MM.1S (cell line): ENCODE results near the gene DTX1.

Experiments used
- DNase-seq: peaks from one replicate; pipeline ENCODE4 v3.0.0-alpha.2; 2015
- H2AFZ ChIP-seq: fragments of 300-600 bp; sonication (generic); 2 replicates; pipeline ENCODE4 v1.6.0; 2016; ENCODE audit warnings: antibody characterized with exemption, low read length
- H3F3A ChIP-seq: fragments of 300-600 bp; sonication (generic); 2 replicates; pipeline ENCODE4 v1.6.1; 2016; ENCODE audit warnings: mild to moderate bottlenecking, antibody characterized with exemption, low read length, moderate library complexity, mixed read lengths; ENCODE audit not compliant: insufficient read depth
- H3K27ac ChIP-seq: fragments of 300-600 bp; sonication (generic); 2 replicates; pipeline ENCODE4 v1.5.1; 2016; ENCODE audit warnings: mild to moderate bottlenecking, low read length
- H3K27me3 ChIP-seq: fragments of 300-600 bp; sonication (generic); replicated peaks from 2 replicates; pipeline ENCODE4 v1.6.0; 2016; ENCODE audit warnings: low read length; ENCODE audit not compliant: insufficient read depth
- H3K36me3 ChIP-seq: fragments of 300-600 bp; sonication (generic); replicated peaks from 2 replicates; pipeline ENCODE4 v1.6.1; 2016; ENCODE audit warnings: mild to moderate bottlenecking, low read length, mixed read lengths; ENCODE audit not compliant: insufficient read depth
- H3K4me1 ChIP-seq: fragments of 300-600 bp; sonication (generic); 2 replicates; pipeline ENCODE4 v1.6.1; 2016; ENCODE audit warnings: low read length, mixed read lengths
- H3K4me2 ChIP-seq: fragments of 300-600 bp; sonication (generic); 2 replicates; pipeline ENCODE4 v1.6.0; 2016; ENCODE audit warnings: low read depth, low read length
- H3K4me3 ChIP-seq: fragments of 300-600 bp; sonication (generic); 2 replicates; pipeline ENCODE4 v1.5.1; 2016; ENCODE audit warnings: low read length, mixed read lengths
- H3K79me2 ChIP-seq: fragments of 300-600 bp; sonication (generic); 2 replicates; pipeline ENCODE4 v1.6.1; 2016; ENCODE audit warnings: mixed run types, low read length, mixed read lengths
- H3K9ac ChIP-seq: fragments of 300-600 bp; sonication (generic); 2 replicates; pipeline ENCODE4 v1.6.1; 2016; ENCODE audit warnings: low read length, mixed read lengths
- H3K9me2 ChIP-seq: fragments of 300-600 bp; sonication (generic); replicated peaks from 2 replicates; pipeline ENCODE4 v1.6.1; 2016; ENCODE audit warnings: mild to moderate bottlenecking, low read length, mixed read lengths; ENCODE audit not compliant: insufficient read depth
- H3K9me3 ChIP-seq: fragments of 300-600 bp; sonication (generic); replicated peaks from 2 replicates; pipeline ENCODE4 v1.6.1; 2016; ENCODE audit warnings: mild to moderate bottlenecking, low read length, mixed read lengths; ENCODE audit not compliant: insufficient read depth
- H4K20me1 ChIP-seq: fragments of 300-600 bp; sonication (generic); 2 replicates; pipeline ENCODE4 v1.6.1; 2016; ENCODE audit warnings: mild to moderate bottlenecking, low read length, moderate library complexity, mixed read lengths; ENCODE audit not compliant: insufficient read depth
- EZH2 ChIP-seq: fragments of 300-600 bp; sonication (generic); optimal IDR thresholded peaks from 2 replicates; pipeline ENCODE3; 2017; ENCODE audit warnings: low read depth, mild to moderate bottlenecking, antibody characterized with exemption, low read length, mixed read lengths
- EZH2phosphoT487 ChIP-seq: fragments of 300-600 bp; sonication (generic); IDR thresholded peaks from 2 replicates; pipeline ENCODE4 v1.6.1; 2018; ENCODE audit warnings: antibody characterized with exemption, low read length
- TF ChIP-seq, protein P1 (sequence below): fragments of 300-600 bp; sonication (generic); IDR thresholded peaks from 2 replicates; pipeline ENCODE4 v1.5.1; 2016; ENCODE audit warnings: antibody characterized with exemption, low read length, mixed read lengths

Gene DTX1

DNA sequence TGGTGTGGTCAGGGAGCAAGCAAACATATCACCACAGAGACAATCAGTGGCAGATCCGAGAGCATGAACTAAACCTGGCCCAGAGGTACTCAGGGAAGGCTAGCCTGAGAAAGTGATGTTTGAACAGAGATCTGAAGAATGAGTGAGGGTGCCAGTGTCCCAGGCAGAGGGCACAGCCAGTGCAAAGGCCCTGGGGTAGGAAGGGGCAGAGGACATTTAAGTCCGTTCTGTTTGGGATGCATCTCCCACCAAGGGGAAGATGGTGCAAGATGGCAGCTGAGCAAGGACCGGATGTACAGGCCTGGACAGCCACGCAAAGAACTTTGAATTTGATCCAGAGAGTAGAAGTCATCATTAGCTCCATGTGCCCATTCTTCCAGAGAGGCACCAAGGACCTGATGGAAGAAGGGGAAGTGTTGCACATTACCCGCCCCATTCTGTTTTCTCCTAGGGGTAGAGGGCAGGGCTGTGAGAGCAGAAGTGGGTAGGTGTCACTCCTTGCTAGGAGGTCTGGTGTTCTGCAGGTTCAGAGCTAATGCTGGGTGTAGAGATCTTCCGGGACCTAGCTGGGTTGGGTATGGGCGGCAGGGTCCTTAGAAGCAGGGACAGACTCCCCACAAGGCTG is 3.9 kb downstream of the DTX1 start:
- Histone ChIP-seq H3K36me3 (no peaks in the 10 kb centered on the region), H4K20me1 (no peaks in the 10 kb centered on the region), H3K79me2 (no peaks in the 10 kb centered on the region)

DNA sequence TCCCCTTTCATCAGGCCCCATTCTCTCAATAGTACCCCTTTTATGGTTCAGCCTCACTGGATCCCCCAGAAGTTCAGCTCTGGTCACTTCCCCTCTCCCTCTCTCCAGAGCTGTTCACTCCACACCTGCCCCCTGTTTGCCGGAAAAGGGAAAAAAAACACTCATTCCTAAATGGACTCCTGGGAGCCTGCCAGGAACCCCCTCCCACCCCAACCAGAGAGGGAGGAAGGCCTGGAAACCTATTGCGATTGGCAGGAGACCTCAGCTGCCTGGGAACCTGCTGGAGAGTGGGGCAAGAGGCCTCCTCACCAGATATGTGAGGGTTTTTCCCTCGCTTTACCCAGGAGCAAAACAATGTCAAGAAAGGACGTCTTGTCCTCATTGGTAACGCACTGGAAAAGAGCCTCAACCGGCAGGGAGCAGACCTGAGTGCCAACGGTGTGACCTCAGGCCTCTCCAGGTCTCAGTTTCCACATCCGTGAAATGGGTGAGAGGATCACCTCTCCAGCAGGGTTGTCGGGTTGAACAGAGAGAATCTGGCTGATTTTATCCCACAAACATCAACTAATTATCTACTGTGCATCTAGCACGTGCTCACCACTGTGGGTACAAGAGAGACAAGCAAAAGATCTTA is 4.6 kb downstream of the DTX1 start:
- Histone ChIP-seq H3K9me2 (no peaks in the 10 kb centered on the region), H3K79me2 (no peaks in the 10 kb centered on the region), H3K4me2 (no peak overlapping the region), H3K4me3 (no peak overlapping the region), H3F3A (no peaks in the 10 kb centered on the region), H3K4me1 (no peaks in the 10 kb centered on the region), H2AFZ (no peak overlapping the region), H3K9ac (no peak overlapping the region), H3K27me3 (peaks cover 5% of the 10 kb centered on the region), H3K27ac (no peak overlapping the region), H3K36me3 (no peaks in the 10 kb centered on the region), H3K9me3 (no peaks in the 10 kb centered on the region), H4K20me1 (no peaks in the 10 kb centered on the region)
- TF ChIP-seq EZH2phosphoT487 (no peak), EZH2 (no peak)
- TF ChIP-seq, protein P1, sequence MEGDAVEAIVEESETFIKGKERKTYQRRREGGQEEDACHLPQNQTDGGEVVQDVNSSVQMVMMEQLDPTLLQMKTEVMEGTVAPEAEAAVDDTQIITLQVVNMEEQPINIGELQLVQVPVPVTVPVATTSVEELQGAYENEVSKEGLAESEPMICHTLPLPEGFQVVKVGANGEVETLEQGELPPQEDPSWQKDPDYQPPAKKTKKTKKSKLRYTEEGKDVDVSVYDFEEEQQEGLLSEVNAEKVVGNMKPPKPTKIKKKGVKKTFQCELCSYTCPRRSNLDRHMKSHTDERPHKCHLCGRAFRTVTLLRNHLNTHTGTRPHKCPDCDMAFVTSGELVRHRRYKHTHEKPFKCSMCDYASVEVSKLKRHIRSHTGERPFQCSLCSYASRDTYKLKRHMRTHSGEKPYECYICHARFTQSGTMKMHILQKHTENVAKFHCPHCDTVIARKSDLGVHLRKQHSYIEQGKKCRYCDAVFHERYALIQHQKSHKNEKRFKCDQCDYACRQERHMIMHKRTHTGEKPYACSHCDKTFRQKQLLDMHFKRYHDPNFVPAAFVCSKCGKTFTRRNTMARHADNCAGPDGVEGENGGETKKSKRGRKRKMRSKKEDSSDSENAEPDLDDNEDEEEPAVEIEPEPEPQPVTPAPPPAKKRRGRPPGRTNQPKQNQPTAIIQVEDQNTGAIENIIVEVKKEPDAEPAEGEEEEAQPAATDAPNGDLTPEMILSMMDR: no peak
- no peak for DNase-seq

More for the DNA sequence above, 3.9 kb downstream of the DTX1 start:
- H3K4me1 ChIP-seq: no peaks in the 10 kb centered on the region
- H3K27ac ChIP-seq: no peak overlapping the region
- no peak overlapping the region for H3K4me3 ChIP-seq
- H3K9ac ChIP-seq: no peak overlapping the region
- H2AFZ ChIP-seq: no peak overlapping the region
- H3K4me2 ChIP-seq: no peak overlapping the region
- peaks cover 9% of the 10 kb centered on the region for H3K27me3 ChIP-seq
- H3K9me3 ChIP-seq: no peaks in the 10 kb centered on the region
- DNase-seq: no peak
- H3F3A ChIP-seq: no peaks in the 10 kb centered on the region
- TF ChIP-seq, protein P1: no peak
- TF ChIP-seq EZH2: no peak
- TF ChIP-seq EZH2phosphoT487: no peak
- H3K9me2 ChIP-seq: no peaks in the 10 kb centered on the region

DNA sequence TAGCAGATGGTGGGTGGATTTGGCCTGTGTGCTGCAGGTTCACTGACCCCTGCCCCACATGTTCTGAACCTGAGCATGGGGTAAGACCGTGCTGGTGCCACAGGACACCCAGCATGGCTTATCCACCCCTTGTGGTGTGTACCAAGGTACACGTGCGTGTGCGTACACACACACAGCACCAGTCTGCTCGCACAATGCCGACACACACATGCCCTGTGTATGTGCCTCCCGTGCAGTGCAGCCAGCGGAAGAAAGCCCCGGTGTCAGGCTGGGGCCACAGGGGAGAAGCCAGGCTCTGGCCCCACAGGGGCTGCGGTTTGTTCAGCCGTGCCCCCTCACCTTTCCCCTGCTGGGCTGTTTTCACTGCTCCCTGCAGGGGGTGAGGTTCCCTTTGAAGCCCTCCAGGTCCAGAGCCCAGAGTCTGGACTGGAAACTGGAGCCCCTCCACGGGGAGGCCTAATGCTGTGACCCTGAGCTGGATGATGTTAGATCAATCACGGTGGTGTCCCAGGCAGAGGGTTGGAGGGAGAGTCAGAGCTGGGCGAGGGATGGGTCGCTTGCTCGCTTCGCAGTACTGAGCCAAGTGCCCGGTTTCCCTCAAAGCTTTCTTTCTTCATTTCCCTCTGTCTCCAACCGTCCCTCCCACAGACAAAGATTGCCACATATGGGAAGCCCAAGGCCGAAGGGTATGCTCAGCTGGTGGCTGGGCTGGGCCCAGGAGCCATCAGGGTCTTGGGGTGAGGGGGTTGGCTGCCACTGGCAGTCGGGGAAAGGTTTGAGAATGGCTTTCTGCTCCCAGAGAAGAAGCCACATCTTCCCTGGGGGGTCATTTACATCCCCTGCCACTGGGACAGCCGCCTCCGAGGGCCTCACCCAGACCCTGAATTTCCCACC is 6.2 kb downstream of the DTX1 start:
- TF ChIP-seq EZH2 (no peak), EZH2phosphoT487 (no peak)
- TF ChIP-seq, protein P1: no peak
- H3K4me3 ChIP-seq: no peak overlapping the region
- no peaks in the 10 kb centered on the region for H3K9me2 ChIP-seq
- 0 out of 2 replicates have a peak, but pooled peaks cover 3% of the 10 kb centered on the region for H3K27me3 ChIP-seq
- H3K27ac ChIP-seq: no peak overlapping the region
- H3F3A ChIP-seq: no peaks in the 10 kb centered on the region
- H3K36me3 ChIP-seq: no peaks in the 10 kb centered on the region
- H4K20me1 ChIP-seq: no peaks in the 10 kb centered on the region
- no peak overlapping the region for H3K4me2 ChIP-seq
- H3K9me3 ChIP-seq: no peaks in the 10 kb centered on the region
- H2AFZ ChIP-seq: no peak overlapping the region
- H3K79me2 ChIP-seq: no peaks in the 10 kb centered on the region
- H3K4me1 ChIP-seq: no peaks in the 10 kb centered on the region
- no peak overlapping the region for H3K9ac ChIP-seq
- no peak for DNase-seq
